Esophagus squamous epithelium (tissue), 5 donors: ENCODE measurements around the gene ZBTB48. TPM values are rescaled to one million over a fixed set of nuclear protein-coding genes. Genes with fewer than 3 reads are reported as not detected.

ENCODE experiments used
- DNase-seq: peaks from one replicate; lab custom pipeline; 2025; lab: John Stamatoyannopoulos, UW
- H3K27ac ChIP-seq, 4 donors: fragments of 200-600 bp; sonication (generic); one replicate each; pipeline ENCODE4 v1.5.1; 2016 to 2019; ENCODE audit warnings: mild to moderate bottlenecking in 1 of 4
- H3K27me3 ChIP-seq, 4 donors: fragments of 200-600 bp; sonication (generic); 1 replicate in 3 of 4; 2 replicates in 1 of 4; pipeline versions ENCODE4 v1.5.1 to v1.6.0; 2017 to 2021; ENCODE audit warnings: antibody characterized with exemption in 1 of 4
- H3K36me3 ChIP-seq, 3 donors: fragments of 200-600 bp; sonication (generic); one replicate each; pipeline ENCODE4 v1.5.1; 2016 to 2019
- H3K4me1 ChIP-seq, 3 donors: fragments of 200-600 bp; sonication (generic); one replicate each; pipeline ENCODE4 v1.5.1; 2017 to 2019
- H3K4me3 ChIP-seq, 4 donors: fragments of 200-600 bp; sonication (generic); 1 replicate in 3 of 4; 2 replicates in 1 of 4; pipeline ENCODE4 v1.5.1; 2016 to 2019; ENCODE audit warnings: mild to moderate bottlenecking in 2 of 4, moderate library complexity in 1 of 4
- H3K9me3 ChIP-seq, 3 donors: fragments of 200-600 bp; sonication (generic); one replicate each; pipeline ENCODE4 v1.5.1; 2016 to 2019
- CTCF ChIP-seq, 6 experiments: fragments of 450-650 bp in 4 of 6; fragments of 200-600 bp in 2 of 6; sonication (generic) in 2 of 6; IDR thresholded peaks; one replicate each; pipeline ENCODE4 v1.5.1; 2016 to 2019; ENCODE audit warnings: antibody characterized with exemption in 6 of 6, mild to moderate bottlenecking in 4 of 6, moderate library complexity in 4 of 6
- POLR2A ChIP-seq, 4 donors: fragments of 450-650 bp; IDR thresholded peaks; one replicate each; pipeline ENCODE4 v1.6.1; 2017; ENCODE audit warnings: antibody characterized with exemption in 4 of 4, mild to moderate bottlenecking in 4 of 4, moderate library complexity in 3 of 4
- whole genome bisulfite sequencing, 2 donors: methylation state at CpG; one replicate each; pipeline ENCODE4 v1.1.5; 2018; 5-methylcytosine and 5-hydroxymethylcytosine counted together
- intact Hi-C: fragments of 100-400 bp; cut with DNase I; formaldehyde crosslinking; loops from one replicate; pipeline ENCODE4 v1.15.0; 2022
- total RNA-seq, 4 donors: library from RNA; depleted of rRNA; stranded (reverse); fragments of >200 nt; gene quantifications; one replicate each; pipeline ENCODE4 v1.1.0, GENCODE V29; 2016
- donor health status: DM: yes; HTN: yes; CAD: no.

Gene ZBTB48
- total RNA-seq, 4 donors from 2014 or later: 7.2 to 26.0 (median 16.0) TPM

DNA sequence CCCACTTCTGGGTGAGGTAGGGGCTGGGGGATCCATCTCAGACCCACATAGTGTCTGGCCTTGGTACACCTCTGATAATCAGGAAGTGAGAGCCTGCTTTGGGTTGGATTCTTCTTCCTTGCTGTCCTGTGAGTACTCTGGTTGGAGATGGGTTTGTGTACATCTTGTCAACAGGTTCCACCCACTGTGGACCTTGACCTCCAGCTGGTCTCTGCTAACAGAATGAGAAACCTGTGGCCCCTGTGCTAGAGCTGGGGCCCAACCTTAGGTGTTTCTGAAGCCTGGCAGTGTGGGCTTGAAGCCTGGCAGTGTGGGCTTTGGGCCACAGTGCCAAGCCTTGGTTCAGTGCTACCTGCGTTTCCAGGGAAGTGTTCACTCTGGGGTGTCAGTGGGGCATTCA is 2.6 kb downstream of the ZBTB48 start:
- WGBS, 2 donors: 50% methylated on average over 1 of the region's 1 CpG; no CpG with 5 or more reads in 1 of the 2 donors
- Histone ChIP-seq H3K36me3 (peaks cover 0 to 18% (median 0%) of the 10 kb centered on the region in 3 donors), H3K27me3 (no peaks in the 10 kb centered on the region), H3K4me3 (no peak overlapping the region), H3K9me3 (no peaks in the 10 kb centered on the region), H3K27ac (peak overlapping the region in 2 of 4 donors; percentile 20 to 98), H3K4me1 (peaks cover 31 to 78% (median 39%) of the 10 kb centered on the region in 3 donors)
- intact Hi-C loops: no loop called here
- no peak for DNase-seq
- TF ChIP-seq CTCF (IDR thresholded peaks at IDR 0.05) (no peak), POLR2A (IDR thresholded peaks at IDR 0.05) (no peak)

GRCh38 chr1:6584126-6585080 is 4.6 kb downstream of the ZBTB48 start:
- no peak overlapping the region for H3K4me3 ChIP-seq
- H3K9me3 ChIP-seq: no peaks in the 10 kb centered on the region
- DNase-seq: no peak
- H3K27me3 ChIP-seq: no peaks in the 10 kb centered on the region
- WGBS, 2 donors: 62 to 63% methylated on average over 16 to 21 of the region's 21 CpGs
- peaks cover 47 to 92% (median 51%) of the 10 kb centered on the region in 3 donors for H3K4me1 ChIP-seq
- peaks cover 10 to 34% (median 13%) of the 10 kb centered on the region in 3 donors for H3K36me3 ChIP-seq
- TF ChIP-seq POLR2A (IDR thresholded peaks at IDR 0.05) (no peak), CTCF (IDR thresholded peaks at IDR 0.05) (peak in 4 of 6 experiments; percentile 7 to 38 (median 24))
- H3K27ac ChIP-seq: no peak overlapping the region
- intact Hi-C loops: no loop called here

- H3K9me3 ChIP-seq: no peaks in the 10 kb centered on the region
Measured at GRCh38 chr1:6585081-6585722, 5.4 kb downstream of the ZBTB48 start.

GRCh38 chr1:6585841-6586240 is 6.0 kb downstream of the ZBTB48 start:
- peaks cover 18 to 48% (median 25%) of the 10 kb centered on the region in 3 donors for H3K36me3 ChIP-seq
- DNase-seq: no peak
- TF ChIP-seq CTCF (IDR thresholded peaks at IDR 0.05): no peak
- no peak for TF ChIP-seq POLR2A (IDR thresholded peaks at IDR 0.05)

More at GRCh38 chr1:6585081-6585722, 5.4 kb downstream of the ZBTB48 start:
- intact Hi-C loops: no loop called here
- WGBS, 2 donors: 64 to 79% methylated on average over 8 to 10 of the region's 12 CpGs
- Histone ChIP-seq H3K4me1 (peaks cover 48 to 98% (median 49%) of the 10 kb centered on the region in 3 donors), H3K4me3 (no peak overlapping the region), H3K27me3 (no peaks in the 10 kb centered on the region), H3K27ac (peak overlapping the region in 1 of 4 donors; percentile 24), H3K36me3 (peaks cover 13 to 42% (median 18%) of the 10 kb centered on the region in 3 donors)
- no peak for DNase-seq
- TF ChIP-seq POLR2A (IDR thresholded peaks at IDR 0.05) (no peak), CTCF (IDR thresholded peaks at IDR 0.05) (no peak)

More at GRCh38 chr1:6585841-6586240, 6.0 kb downstream of the ZBTB48 start:
- Histone ChIP-seq H3K27ac (peak overlapping the region in 2 of 4 donors; percentile 24 to 82), H3K9me3 (no peaks in the 10 kb centered on the region), H3K4me1 (peaks cover 42 to 96% (median 44%) of the 10 kb centered on the region in 3 donors), H3K27me3 (no peaks in the 10 kb centered on the region), H3K4me3 (no peak overlapping the region)
- 86 to 92% methylated on average over 2 to 5 of the region's 7 CpGs for WGBS, 2 donors
- intact Hi-C loops: no loop called here
